K562 (cell line): ENCODE measurements around the gene IL10. TPM values are rescaled to one million over a fixed set of nuclear protein-coding genes. Genes with fewer than 3 reads are reported as not detected.

Source experiments
- EP300 ChIP-seq: IDR thresholded peaks from 2 replicates; pipeline ENCODE4 v1.6.1; 2012; ENCODE audit warnings: low read length, improper control_type of control experiment
- FOXO4 ChIP-seq: fragments of 450-650 bp; formaldehyde crosslinking; IDR thresholded peaks from 2 replicates; pipeline ENCODE4 v1.4.0; 2020; ENCODE audit warnings: mild to moderate bottlenecking, moderate library complexity
- FOXP4 ChIP-seq: sonication (generic); formaldehyde crosslinking; IDR thresholded peaks from 2 replicates; pipeline ENCODE4 v1.8.0; 2022; ENCODE audit warnings: mild to moderate bottlenecking, missing genetic modification reagents, borderline replicate concordance
- HDAC8 ChIP-seq: fragments of 450-650 bp; IDR thresholded peaks from 2 replicates; pipeline ENCODE4 v1.6.1; 2016; ENCODE audit warnings: mild to moderate bottlenecking, missing genetic modification characterization, moderate library complexity, missing compliant biosample characterization
- HES1 ChIP-seq: fragments of 450-650 bp; IDR thresholded peaks from 2 replicates; pipeline ENCODE4 v1.6.1; 2016; ENCODE audit warnings: low read depth, mild to moderate bottlenecking, moderate library complexity
- KDM5B ChIP-seq: fragments of 200-600 bp; sonication (generic); IDR thresholded peaks from 2 replicates; pipeline ENCODE4 v1.6.1; 2012; ENCODE audit warnings: low read depth, mild to moderate bottlenecking, moderate library complexity, low read length, control low read depth, inconsistent platforms; ENCODE audit not compliant: insufficient replicate concordance
- KHSRP ChIP-seq: fragments of 450-650 bp; IDR thresholded peaks from 2 replicates; pipeline ENCODE4 v1.6.1; 2017
- OTX1 ChIP-seq: fragments of 450-650 bp; formaldehyde crosslinking; IDR thresholded peaks from 2 replicates; pipeline ENCODE4 v1.4.0; 2022; ENCODE audit warnings: mild to moderate bottlenecking
- PHF8 ChIP-seq: fragments of 200-600 bp; sonication (generic); IDR thresholded peaks from 2 replicates; pipeline ENCODE4 v1.6.1; 2012; ENCODE audit warnings: mixed run types, mild to moderate bottlenecking, inconsistent platforms, low read length, moderate library complexity, borderline replicate concordance
- SMARCE1 ChIP-seq: fragments of 450-650 bp; IDR thresholded peaks from 2 replicates; pipeline ENCODE4 v1.7.1; 2016; ENCODE audit warnings: mild to moderate bottlenecking
- SRSF1 ChIP-seq: fragments of 200-400 bp; formaldehyde crosslinking; IDR thresholded peaks from 2 replicates; pipeline ENCODE4 v1.6.1; 2017; ENCODE audit warnings: mild to moderate bottlenecking, low read depth, low read length, moderate library complexity
- SUPT5H ChIP-seq: fragments of 450-650 bp; IDR thresholded peaks from 2 replicates; pipeline ENCODE4 v1.6.1; 2016
- THRB ChIP-seq: fragments of 450-650 bp; formaldehyde crosslinking; conservative IDR thresholded peaks from 2 replicates; pipeline ENCODE4 v1.4.0; 2022; ENCODE audit warnings: mild to moderate bottlenecking, missing genetic modification characterization
- TRIM25 ChIP-seq: fragments of 450-650 bp; IDR thresholded peaks from 2 replicates; pipeline ENCODE4 v1.7.0; 2016; ENCODE audit warnings: borderline replicate concordance
- ZBTB2 ChIP-seq: fragments of 450-650 bp; IDR thresholded peaks from 2 replicates; pipeline ENCODE4 v1.6.1; 2016; ENCODE audit warnings: antibody characterized with exemption
- ZBTB26 ChIP-seq: fragments of 450-650 bp; formaldehyde crosslinking; IDR thresholded peaks from 2 replicates; pipeline ENCODE4 v1.4.0; 2022; ENCODE audit warnings: missing genetic modification characterization
- ZKSCAN8 ChIP-seq: fragments of 200-800 bp; sonication (Bioruptor generic); IDR thresholded peaks from 2 replicates; pipeline ENCODE4 v1.6.1; 2016; ENCODE audit warnings: missing genetic modification characterization, missing compliant biosample characterization
- ZNF197 ChIP-seq: fragments of 200-800 bp; sonication (Bioruptor generic); IDR thresholded peaks from 2 replicates; pipeline ENCODE4 v1.6.1; 2016; ENCODE audit warnings: low read depth, missing genetic modification characterization, missing compliant biosample characterization
- ZNF347 ChIP-seq: fragments of 450-650 bp; formaldehyde crosslinking; IDR thresholded peaks from 2 replicates; pipeline ENCODE4 v1.4.0; 2020; ENCODE audit warnings: low read depth, mild to moderate bottlenecking, moderate library complexity
- polyA plus RNA-seq, 8 experiments: library from polyadenylated mRNA; depleted of rRNA in 4 of 8; stranded (reverse) in 5 of 8; unstranded in 3 of 8; fragments of >200 nt; fragmentation: Nextera tagmentation in 2 of 8; fragmentation: Illumina TruSeq in 1 of 8; extraction: Ambion mirVana in 2 of 8; extraction: Trizol in 1 of 8; gene quantifications; 2 replicates each; pipeline versions ENCODE4 v1.2.1 to v1.2.3, GENCODE V29; 2011 to 2014; ENCODE audit warnings: inconsistent platforms in 1 of 8, missing spikeins in 1 of 8
- total RNA-seq, 7 experiments: library from RNA; depleted of rRNA in 6 of 7; stranded (reverse); fragments of >200 nt in 6 of 7; fragmentation: Illumina TruSeq in 2 of 7; extraction: Trizol in 2 of 7; gene quantifications; 2 replicates each; pipeline versions ENCODE4 v1.2.1 to v1.2.3, GENCODE V29; 2011 to 2021; ENCODE audit warnings: low replicate concordance in 1 of 7

Gene IL10
- total and polyA plus RNA-seq, 9 of the 15 experiments (the other 6 are each of a cell fraction or from before 2014, with no cell fraction given), result 0.29 TPM; not detected in 8

- 0 out of 2 replicates have a peak, but pooled peaks have one; percentile 32 for TF ChIP-seq ZBTB2
- TF ChIP-seq FOXP4 (CRISPR knock-in tag), result no peak
- no peak for TF ChIP-seq EP300
- TF ChIP-seq SMARCE1, result no peak
- TF ChIP-seq ZKSCAN8 (CRISPR knock-in tag), result no peak
- TF ChIP-seq OTX1, result peak; percentile 67
- no peak for TF ChIP-seq HES1
- TF ChIP-seq KHSRP, result no peak
- peak; percentile 56; the same call in 1 of the 2 replicates for TF ChIP-seq THRB
- no peak for TF ChIP-seq ZNF347 (CRISPR knock-in tag)
- no peak for TF ChIP-seq SUPT5H
- no peak for TF ChIP-seq TRIM25
- no peak for TF ChIP-seq FOXO4 (CRISPR knock-in tag)
- TF ChIP-seq HDAC8 (tag), result no peak
- TF ChIP-seq SRSF1, result no peak
- no peak for TF ChIP-seq ZNF197
- TF ChIP-seq PHF8, result no peak
- TF ChIP-seq KDM5B, result no peak
- peak; percentile 62; the same call in 1 of the 2 replicates for TF ChIP-seq ZBTB26
Observed at GRCh38 chr1:206752481-206752880, 19.8 kb downstream of the IL10 start (continued).
